Superior temporal gyrus (tissue), 1 donor: ENCODE results near the gene INSC.

Experiments
- DNase-seq: peaks from one replicate; pipeline ENCODE4 v3.0.0-alpha.2; 2016; ENCODE audit errors: extremely low spot score

The INSC gene

GRCh38 chr11:15146271-15147003, 31.7 kb downstream of the INSC start:
- DNase-seq = no peak

GRCh38 chr11:15148169-15148568, 33.4 kb downstream of the INSC start:
- no peak for DNase-seq

DNA sequence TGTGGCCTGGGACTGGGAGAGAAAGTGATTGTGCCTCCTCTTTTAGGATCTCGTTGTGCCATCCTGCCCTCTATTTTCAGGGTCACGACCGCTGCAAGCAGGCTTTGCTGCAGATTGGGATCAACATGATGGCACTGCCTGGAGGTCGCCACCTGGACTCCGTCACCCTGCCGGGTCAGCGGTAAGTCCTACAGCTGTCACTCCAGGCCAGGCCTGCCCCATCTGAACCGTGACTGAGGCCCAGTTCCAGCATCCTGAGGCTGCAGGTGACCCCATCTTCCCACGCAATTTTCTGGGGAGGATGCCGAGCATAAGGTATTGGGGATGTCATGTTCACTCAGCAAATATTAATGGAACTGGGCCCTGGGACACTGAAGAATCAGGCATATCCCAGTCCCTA, 34.3 kb downstream of the INSC start:
- no peak for DNase-seq

DNA sequence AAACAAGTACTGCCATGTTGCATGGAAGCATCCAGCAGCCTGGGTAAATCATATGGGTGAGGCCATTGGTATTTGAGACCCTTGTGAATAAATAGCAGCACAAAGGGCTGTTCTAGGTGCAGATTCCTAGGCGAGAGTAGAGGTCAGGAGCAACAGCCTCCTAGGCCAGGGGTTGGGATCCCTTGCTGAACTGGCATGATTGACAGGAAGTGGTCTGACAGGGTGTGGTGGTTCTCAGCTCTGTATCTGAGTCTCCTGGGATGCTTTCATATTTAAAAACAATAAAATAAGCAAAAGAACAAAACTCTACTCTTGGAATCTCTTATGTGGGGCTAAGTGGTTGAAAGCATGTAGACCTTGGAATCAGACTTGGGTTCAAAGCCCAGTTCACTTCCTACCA, 35.8 kb downstream of the INSC start:
- no peak for DNase-seq

GRCh38 chr11:15153231-15153630, 38.5 kb downstream of the INSC start:
- no peak for DNase-seq

DNA sequence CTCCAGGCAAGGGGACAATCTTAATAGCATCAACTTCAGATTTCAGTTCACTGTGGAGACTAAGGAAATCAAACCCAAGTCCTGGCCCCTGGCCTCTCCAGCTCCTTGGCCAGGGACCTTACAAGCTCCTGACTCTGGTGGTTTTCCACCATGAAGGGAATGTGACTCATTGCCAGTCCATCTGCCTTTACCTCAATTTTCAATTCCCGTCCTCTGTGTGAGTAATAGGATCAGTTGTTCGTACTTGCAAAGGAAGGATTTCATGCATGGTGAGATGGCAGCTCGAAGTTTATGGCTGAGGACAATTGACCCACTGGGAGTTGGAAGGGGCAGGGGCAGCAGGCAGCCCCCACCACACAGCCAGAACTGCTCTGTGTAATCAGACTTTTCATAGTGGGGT, 42.5 kb downstream of the INSC start:
- no peak for DNase-seq

GRCh38 chr11:15157606-15158137, 42.9 kb downstream of the INSC start:
- DNase-seq = no peak

GRCh38 chr11:15158351-15159015, 43.8 kb downstream of the INSC start:
- no peak for DNase-seq

DNA sequence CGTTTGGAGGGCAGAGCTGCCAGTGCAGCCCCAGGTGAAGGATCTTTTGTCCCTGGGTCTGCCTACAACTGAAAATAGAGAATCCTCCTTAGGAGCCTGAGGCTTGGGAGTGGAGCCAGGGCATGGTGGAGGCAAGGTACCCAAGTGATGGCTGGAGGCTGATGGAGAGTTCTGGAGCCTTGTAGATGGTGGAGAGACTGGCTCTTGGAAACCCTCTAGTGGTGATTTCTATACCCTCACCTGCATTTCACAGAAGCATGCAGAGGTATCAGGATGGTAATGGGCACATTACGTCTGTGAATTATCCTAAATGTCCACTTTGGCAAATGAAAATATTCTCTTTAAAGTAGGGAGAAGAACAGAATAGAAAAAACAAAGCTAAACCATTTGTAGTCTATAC, 44.4 kb downstream of the INSC start:
- no peak for DNase-seq

DNA sequence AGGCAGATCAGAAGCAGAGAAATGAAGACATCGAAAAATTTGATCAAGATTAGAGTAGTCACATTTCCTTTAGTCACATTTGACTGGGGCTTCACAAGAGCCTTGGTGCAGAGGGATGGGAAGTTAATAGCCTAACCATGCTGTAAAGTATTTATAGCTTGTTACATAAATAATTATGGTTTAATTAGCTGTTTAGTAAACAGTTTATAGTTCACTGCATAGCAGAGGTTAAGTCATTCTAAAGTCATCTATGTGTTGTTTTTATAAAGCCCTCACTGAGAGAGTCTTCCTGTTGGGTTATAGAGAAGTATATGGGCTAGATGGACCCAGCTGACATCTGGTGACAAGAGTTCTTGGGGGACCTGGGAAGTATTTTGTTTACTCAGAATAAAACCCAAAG, 47.1 kb downstream of the INSC start:
- no peak for DNase-seq

GRCh38 chr11:15163136-15163535, 48.4 kb downstream of the INSC start:
- DNase-seq = no peak

- DNase-seq = no peak
These were observed 51.5 kb downstream of the INSC start for GRCh38 chr11:15166204-15166603.

DNA sequence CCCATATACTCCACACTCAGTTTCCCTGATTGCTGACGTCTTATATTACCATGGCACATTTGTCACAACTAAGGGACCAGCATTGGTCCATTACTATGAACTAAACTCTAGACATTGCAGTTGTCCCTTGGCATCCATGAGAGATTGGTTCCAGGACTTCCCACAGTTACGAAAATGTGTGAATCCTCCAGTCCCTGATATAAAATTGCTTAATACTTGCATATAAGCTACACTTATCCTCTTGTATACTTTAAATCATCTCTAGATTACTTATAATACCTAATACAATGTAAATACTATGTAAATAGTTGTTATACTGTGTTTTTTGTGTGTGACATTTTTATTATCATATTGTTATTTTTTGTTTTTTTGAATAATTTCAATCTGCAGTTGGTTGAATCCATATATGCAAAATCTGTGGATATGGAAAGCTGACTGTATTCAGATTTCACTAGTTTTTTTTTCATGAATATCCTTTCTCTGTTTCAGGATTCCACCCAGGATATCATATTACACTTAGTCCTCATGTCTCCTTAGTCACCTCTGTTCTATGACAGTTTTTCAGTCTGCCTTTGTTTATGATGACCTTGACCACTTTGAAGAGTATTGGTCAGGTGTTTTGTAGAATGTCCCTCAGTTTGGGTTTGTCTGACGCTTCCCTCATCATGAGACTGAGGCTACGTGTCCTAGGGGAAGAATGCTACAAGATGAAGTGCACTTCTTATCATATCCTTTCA, 55.3 kb downstream of the INSC start:
- DNase-seq = no peak

GRCh38 chr11:15170698-15171097, 56.0 kb downstream of the INSC start:
- DNase-seq = no peak

DNA sequence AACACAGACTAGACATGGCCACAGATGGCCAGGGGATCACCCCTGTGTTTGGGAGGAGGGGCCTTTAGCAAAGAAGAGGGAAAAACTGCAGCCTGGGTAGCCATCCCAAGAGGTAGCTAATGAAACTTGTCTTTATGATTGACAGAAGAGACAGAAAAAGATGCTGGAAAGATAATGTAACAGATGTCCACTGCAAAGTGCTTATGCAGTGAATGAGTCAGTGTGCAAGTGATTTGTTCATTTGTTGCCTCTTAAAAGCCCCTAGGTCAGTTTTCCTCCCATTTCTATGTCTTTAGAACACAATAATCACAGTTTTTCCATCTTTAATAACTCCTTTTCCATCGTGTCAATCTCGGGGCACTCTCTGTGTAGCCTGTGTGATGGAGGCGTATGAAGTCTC, 57.2 kb downstream of the INSC start:
- no peak for DNase-seq

DNA sequence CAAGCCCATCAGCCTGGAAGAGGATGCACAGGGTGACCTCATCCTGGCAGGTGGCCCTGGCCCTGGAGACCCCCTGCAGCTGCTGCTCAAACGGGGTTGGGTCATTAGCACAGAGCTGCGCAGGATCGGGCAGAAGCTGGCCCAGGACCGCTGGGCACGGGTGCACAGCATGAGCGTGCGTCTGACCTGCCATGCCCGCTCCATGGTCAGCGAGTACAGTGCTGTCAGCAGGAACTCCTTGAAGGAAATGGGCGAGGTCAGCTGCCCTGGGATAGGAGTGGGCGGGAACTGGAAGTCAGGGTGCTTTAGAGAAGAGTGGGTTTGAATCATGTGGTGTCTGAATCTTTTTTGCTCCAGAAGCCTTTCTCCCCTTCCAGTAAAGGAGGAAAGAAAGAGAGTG, 61.1 kb downstream of the INSC start:
- no peak for DNase-seq

- no peak for DNase-seq
These were observed 62.0 kb downstream of the INSC start for GRCh38 chr11:15176646-15177163.

DNA sequence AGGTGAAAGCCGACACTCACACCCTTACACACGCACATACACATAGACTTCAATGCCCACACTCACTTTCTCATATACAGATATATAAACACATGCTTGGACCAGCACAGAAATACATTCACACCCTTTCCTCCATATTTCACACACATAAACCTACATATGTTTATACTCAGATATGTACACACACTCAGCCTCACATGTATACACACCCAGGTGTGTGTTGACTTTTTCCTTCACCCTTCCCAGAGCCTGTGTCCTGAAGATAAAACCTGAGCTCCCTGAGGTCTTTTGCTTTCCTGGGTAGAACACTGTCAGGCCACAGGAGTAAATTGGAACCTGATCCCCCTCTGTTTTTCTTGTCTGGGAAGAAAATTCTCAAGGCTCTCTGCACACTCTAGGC, 62.8 kb downstream of the INSC start:
- no peak for DNase-seq

DNA sequence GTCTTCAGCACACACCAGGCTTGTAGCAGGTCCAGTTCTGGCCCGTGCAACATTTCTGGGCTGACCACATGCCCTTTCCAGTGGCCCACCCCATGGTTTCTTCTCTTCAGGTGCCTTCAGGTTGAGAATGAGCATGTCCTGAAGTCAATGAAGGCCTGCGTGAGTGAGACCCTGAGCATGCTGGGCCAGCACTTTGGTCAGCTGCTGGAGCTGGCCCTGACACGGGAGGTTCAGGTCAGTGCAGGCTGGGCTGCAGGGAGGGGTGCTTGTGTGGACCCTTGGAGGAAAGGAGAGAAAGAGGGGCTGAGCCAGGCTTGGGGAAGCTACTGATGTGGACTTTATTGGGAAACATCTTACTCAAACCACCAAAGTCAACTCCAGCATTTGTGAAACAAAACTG, 63.5 kb downstream of the INSC start:
- DNase-seq = no peak

DNA sequence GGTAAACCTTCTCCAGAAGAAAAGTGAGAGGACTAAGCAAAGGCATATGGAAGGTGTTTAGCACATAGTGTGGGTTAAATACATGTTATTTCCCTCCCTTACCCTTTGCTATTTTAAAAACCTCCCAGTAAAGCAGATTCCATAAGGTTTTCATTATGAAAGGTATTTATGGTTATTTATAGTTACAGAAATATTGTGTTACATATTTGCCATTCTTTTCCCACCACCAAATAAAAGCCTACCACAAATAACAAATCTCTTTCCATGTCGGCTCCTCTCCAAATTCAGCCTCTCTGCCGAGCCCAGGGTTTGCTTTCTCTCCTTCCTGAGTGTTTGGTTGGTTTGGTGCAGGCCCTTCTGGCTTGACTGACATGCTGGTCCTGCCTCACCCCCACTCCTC, 64.4 kb downstream of the INSC start:
- DNase-seq = no peak

DNA sequence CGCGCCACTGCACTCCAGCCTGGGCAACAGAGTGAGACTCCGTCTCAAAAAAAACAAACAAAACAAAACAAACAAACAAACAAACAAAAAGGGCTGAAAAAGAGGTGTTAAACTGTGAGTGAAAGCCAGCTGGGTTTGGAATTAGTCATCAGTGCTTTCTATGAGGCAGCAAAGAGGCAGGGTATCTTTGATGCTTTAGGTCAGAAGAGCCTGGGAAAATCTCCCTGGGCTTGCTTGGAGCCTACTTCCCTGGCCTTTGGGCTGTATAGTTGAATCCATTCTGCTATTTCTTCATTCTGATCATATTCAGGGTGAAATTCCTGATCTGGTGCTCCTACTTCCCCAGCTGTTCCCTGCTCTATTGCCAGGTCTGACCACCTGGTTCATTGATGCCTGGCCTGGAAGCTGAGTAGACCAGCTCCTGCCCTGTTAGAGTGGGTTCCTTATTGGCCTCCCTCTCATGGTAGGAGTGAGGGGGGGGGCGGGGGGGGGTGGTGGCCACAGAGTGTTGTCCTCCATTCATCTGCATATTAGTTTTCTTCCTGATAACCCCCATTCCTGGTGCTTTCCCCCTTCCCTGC, 65.6 kb downstream of the INSC start:
- no peak for DNase-seq

GRCh38 chr11:15182372-15182771, 67.6 kb downstream of the INSC start:
- DNase-seq = no peak
